Activated CD8-positive, alpha-beta memory T cell treated with anti-CD3 and anti-CD28 coated beads, Interleukin-2, amount 50 U/mL, for 1 hour (primary cell): Measurements from ENCODE around the gene SYTL4.

Source experiments
- DNase-seq: peaks from one replicate; pipeline ENCODE4 v3.0.0-alpha.2; 2020; ENCODE audit errors: extremely low read depth

SYTL4 gene

GRCh38 chrX:100695302-100695701, 36.6 kb downstream of the SYTL4 start:
- DNase-seq, result no peak

- DNase-seq, result no peak
These were observed 44.4 kb downstream of the SYTL4 start for GRCh38 chrX:100687546-100687945.

DNA sequence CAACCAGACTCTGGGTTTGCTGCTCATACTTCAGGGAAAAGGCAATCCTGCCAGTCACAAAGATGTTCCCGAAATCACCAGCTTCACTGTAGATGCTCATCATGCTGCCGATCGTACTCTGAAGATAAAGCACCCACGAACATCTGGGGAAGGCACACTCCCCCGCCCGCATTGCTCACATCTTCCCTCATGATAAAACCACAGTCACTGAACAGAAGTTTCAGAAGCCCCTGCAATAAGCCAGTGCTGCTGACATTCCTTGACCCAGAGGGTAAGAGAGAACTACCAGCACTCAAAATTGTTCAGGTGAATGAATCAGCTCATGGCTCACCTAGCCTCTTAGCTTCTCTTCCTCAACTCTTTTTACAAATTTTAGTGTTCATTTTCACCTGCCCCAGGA, 44.8 kb downstream of the SYTL4 start:
- no peak for DNase-seq

DNA sequence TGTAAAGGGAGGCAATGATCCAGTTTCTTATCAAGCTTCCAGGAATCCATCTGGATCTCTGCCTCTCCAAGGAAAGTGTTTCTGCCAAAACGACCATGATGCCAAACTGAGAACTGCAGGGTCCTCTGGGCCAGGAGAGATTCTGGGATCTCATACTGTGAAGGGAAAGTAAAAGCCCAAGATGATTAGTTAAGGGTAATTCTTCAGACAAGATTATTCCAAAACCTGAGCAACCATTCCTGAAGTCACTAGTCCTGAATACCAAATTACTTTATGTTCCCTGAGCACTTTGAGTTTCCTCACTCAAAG, 46.0 kb downstream of the SYTL4 start:
- DNase-seq, result no peak

- no peak for DNase-seq
These were observed 46.5 kb downstream of the SYTL4 start for GRCh38 chrX:100685284-100685996.

DNA sequence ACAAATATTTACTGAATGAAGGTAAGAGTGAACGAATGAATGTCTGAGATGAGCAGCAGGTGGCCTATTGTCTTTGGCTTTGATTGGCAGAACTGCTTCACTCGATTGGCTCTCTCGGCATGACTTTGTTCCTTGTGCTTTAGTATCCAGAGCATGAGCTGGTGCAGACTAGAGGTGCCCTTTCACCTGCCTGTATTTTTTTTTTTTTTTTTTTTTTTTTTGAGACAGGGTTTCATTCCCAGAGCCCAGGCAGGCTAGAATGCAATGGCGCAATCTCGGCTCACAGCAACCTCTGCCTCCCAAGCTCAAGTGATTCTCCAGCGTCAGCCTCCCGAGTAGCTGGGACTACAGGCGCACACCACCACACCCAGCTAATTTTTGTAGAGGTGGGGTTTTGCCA, 49.0 kb downstream of the SYTL4 start:
- DNase-seq, result no peak

GRCh38 chrX:100681599-100681998, 50.3 kb downstream of the SYTL4 start:
- no peak for DNase-seq

DNA sequence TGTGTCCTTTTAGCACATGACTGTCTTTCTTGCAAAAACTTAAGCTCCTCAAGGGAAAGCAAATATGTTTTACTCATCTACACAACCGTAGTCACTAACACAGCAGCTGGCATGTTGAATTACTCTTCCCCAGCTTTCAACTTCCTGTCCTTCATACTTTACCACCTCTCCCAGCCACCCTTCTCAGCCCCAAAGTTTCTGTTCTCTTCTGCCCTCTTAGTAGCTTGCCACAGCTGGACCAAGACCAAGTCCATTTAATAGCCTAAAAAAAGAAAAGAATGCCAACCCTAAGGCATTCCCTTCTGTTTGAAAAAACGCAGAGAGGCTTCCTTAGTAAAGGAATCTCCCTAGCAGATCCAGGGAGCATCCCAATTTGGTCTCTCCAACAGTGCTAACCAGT, 51.2 kb downstream of the SYTL4 start:
- no peak for DNase-seq

DNA sequence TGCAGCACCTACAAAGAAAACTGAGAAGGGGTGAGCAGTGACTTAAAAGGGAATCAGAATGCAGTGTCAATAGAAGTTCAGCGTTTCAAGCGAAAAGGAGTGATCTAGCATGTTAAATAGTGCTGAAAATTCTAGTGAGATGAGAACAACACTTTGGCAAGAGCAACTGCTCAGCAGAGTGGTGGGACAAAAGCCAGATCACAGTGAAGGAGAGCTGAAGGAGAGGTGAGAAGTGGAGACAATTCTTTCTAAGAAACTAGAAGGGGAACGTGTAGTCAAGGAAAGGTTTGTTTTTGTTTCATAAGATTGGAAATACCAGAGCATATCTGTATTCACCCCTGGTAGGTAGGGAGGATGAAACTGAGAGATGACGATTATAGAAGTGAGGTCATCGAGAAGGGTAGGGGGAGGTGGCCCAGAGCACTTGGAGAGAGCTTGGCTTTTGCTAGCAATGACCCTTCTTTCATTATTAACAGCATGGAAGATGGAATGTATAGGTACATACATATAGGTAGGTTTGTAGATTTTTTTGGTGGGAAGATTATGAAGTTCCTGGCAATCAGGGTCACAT, 54.2 kb downstream of the SYTL4 start:
- no peak for DNase-seq

DNA sequence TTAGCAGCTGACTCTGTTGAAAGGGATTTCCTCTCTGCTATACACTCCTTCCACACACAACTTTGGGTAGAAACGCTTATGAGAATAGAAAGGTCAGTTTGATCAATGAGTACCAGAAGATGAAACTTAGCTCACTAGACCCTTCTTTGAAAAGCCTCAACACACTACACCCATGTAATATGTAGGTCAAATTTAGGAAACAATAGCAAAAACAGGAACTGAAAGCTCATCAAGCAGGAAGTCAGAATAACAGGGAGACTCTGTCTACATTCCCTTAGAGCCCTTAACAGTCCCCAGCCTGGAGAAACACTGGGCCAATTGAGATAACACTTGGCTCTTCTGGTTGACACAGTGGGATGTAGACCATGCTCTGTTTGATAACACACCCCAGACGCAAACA, 57.2 kb downstream of the SYTL4 start:
- no peak for DNase-seq

- no peak for DNase-seq
These were observed 58.4 kb downstream of the SYTL4 start for GRCh38 chrX:100673397-100673953.

GRCh38 chrX:100672966-100673365, 59.0 kb downstream of the SYTL4 start:
- no peak for DNase-seq

DNA sequence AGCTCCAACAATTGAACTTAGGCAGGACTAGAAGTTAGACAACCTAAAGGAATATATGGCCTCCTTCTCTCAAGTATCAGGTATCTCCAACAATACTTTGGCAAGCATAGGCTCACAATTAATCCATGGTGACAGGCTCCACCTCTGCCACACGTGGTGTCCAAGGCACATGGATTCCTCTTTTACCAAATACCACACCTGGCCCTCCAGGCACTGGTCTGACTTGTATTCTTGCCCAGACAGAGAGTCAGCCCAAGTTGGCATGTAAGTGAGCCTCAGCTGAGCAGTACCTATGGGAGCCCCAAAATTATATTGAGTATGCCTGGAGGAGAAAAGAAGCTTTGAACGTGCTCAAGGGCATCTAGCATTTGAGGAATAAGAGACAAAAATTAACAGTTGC, 68.3 kb downstream of the SYTL4 start:
- DNase-seq, result no peak

- DNase-seq, result no peak
These were observed 69.1 kb downstream of the SYTL4 start for GRCh38 chrX:100662796-100663195.

DNA sequence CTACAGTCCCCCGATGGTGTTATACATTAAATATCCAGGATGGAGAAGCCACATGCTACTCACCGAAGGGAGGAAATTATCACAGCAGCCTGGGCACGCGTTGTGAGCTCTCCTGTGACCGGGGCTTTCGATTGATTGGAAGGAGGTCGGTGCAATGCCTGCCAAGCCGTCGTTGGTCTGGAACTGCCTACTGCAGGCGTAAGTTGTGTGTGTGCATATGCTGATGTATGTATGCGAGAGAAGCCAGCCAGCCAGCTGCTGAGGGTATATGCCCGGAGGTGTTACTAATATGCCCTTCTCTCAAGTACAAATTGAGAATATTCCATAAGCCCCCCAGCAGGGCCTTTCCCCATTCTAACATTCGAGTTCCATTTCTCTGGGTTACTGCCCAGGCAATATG, 69.8 kb downstream of the SYTL4 start:
- no peak for DNase-seq

GRCh38 chrX:100659431-100660137, 72.3 kb downstream of the SYTL4 start:
- DNase-seq, result no peak

DNA sequence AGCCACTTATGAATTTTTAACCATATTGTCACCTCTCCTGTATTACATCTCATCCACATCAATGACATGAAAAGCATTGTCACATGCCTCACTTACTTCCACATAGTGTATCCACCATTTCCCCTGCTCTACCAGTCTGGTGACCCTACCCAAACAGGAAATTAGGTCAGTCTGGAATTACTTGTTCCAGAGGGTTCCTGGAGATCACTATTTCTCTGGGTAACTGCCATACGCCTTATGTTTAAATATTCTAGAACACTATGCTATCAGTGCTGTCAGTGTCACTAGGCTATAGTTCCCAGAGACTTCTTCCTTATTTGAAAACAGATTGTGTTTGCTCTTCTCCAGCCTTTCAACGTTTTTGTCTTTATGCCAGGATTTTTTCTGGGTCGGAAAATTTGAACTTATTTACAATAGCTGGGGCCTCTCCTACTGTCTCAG, 73.0 kb downstream of the SYTL4 start:
- DNase-seq, result no peak

DNA sequence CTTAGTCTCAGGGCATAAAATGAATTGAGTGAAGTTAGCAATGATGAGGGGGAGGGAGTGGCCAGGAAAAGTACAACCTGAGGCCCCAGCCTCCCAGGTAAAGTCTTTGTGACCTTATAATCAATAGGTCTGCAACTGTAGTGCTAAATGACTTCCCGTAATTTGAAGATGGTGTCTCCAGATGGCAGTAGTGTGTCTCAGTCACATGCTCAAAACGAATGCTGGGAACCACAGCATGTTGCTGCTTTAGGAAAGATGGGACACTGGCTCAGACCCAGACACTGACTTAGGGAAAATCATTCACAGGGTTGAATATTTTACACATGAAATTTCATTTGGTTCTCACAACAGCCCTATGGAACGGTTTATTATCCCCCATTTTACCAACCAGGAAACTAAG, 77.7 kb downstream of the SYTL4 start:
- no peak for DNase-seq

- no peak for DNase-seq
These were observed 79.7 kb downstream of the SYTL4 start for GRCh38 chrX:100652266-100652665.

DNA sequence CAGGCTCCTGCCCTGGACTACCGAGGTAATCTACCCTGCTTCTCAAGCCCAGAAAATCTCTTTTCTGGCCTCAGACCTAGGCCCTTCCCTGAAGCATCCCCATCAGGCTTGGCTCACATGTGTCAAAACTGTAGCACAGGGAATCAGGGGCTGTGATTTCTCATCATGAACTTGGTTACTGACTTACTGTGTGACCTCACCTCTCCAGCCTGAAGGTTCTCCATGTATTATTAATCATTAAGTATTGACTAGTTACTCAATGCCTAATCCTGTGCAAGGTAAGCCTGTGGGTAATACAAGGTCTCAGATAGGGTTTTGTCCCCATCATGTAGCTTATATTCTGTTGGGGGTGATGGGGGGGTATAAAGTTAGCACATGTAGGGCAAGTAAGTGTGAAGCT, 81.1 kb downstream of the SYTL4 start:
- DNase-seq, result no peak

- DNase-seq, result no peak
These were observed 82.2 kb downstream of the SYTL4 start for GRCh38 chrX:100649550-100650356.
